ENCODE measurements around the gene STIMATE.

GRCh38 chr3:52790741-52791140 is 106.6 kb downstream of the STIMATE start:
- TF ChIP-seq CTCF (IDR thresholded peaks at IDR 0.05): no peak
- no peak for TF ChIP-seq SIN3A (IDR thresholded peaks at IDR 0.05; ENCODE audit: borderline replicate concordance, insufficient read depth, low read depth, low read length)

Data from Panc1 (cell line).